HG02943 (cell line): Measurements from ENCODE around the gene TRDMT1.

Experiments
- ATAC-seq: cut with Tn5 transposase; IDR thresholded peaks from one replicate; pipeline ENCODE4 v1.9.1; 2021; ENCODE audit warnings: mild to moderate bottlenecking, low read depth, moderate library complexity; ENCODE audit not compliant: unreplicated experiment

Gene TRDMT1, protein sequence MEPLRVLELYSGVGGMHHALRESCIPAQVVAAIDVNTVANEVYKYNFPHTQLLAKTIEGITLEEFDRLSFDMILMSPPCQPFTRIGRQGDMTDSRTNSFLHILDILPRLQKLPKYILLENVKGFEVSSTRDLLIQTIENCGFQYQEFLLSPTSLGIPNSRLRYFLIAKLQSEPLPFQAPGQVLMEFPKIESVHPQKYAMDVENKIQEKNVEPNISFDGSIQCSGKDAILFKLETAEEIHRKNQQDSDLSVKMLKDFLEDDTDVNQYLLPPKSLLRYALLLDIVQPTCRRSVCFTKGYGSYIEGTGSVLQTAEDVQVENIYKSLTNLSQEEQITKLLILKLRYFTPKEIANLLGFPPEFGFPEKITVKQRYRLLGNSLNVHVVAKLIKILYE

GRCh38 chr10:17200912-17201793 lies at the start of gene TRDMT1:
Gene TRDMT1 (minus strand): TSS chr10:17201672. CDS start chr10:17201634, 38 bp downstream.
- peak; percentile 93 for ATAC-seq

GRCh38 chr10:17250736-17251135 lies 49.3 kb upstream of the TRDMT1 start:
- no peak for ATAC-seq

DNA sequence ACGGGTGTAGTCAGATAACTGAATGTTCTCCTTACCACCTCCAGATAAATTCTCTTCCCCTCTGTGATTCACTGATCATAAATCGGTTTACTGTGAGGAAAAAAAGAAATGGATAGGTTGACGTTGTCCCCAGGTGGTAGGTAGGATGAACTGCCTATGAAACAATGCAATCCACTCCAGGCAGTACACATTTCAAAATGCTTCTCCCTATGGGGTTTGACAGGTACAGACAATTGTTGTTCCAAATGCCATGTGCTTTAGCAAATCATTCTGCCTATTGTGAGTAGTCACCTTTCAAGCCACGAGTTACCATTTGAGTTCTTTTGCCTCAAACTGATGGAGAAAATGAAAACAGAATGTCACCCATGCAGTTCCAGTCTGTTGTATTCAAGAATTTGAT lies 48.3 kb upstream of the TRDMT1 start:
- ATAC-seq, result no peak

- ATAC-seq, result no peak
Measured at GRCh38 chr10:17248964-17249363, 47.5 kb upstream of the TRDMT1 start.

DNA sequence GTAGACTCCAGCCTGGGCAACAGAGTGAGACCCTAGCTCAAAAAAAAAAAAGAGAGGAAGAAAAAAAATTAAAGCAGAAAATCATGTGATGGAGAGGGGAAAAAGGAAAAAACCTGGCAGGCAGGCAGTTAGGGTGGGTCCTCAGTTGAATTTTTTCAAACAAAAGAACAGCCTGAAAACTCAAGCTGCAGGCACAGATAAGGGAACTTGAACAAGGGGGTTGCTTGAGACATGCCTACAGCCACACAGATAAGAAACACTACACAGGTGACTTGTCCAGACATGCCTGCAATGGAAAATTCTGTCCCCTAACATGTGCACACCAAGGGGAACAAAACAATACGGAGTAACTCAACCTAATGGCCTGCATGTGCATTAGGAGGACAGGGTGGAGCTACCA lies 45.7 kb upstream of the TRDMT1 start:
- ATAC-seq, result no peak

DNA sequence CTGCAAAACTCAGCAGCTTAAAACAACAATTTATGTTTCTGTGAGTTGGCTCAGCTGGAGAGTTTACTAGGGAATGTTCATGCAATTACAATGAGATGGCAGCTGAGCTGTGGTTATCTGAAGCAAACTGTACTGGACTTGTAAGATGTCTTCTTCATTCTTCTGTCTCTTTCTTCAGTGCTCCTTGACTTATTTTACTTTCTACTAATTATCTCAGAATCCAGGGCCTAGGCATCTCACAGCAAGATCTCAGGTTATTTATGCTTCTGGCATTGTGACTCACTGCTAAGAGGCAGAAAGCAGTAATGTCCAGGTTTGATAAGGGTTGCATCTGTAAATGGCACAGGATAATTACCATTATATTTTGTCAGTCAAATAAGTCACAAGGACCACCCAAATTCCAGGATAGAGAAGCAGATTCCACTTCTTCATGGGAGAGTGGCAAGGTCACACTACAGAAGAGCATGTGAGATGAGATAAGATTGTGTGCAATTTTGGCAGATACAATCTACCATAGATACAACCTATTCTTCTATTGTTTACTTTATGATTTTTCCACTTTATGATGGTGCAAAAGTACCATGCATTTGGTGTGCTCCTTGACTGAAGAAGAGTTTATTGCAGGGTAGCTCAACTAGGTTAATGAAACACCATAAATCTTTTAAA lies 43.4 kb upstream of the TRDMT1 start:
- ATAC-seq, result no peak

DNA sequence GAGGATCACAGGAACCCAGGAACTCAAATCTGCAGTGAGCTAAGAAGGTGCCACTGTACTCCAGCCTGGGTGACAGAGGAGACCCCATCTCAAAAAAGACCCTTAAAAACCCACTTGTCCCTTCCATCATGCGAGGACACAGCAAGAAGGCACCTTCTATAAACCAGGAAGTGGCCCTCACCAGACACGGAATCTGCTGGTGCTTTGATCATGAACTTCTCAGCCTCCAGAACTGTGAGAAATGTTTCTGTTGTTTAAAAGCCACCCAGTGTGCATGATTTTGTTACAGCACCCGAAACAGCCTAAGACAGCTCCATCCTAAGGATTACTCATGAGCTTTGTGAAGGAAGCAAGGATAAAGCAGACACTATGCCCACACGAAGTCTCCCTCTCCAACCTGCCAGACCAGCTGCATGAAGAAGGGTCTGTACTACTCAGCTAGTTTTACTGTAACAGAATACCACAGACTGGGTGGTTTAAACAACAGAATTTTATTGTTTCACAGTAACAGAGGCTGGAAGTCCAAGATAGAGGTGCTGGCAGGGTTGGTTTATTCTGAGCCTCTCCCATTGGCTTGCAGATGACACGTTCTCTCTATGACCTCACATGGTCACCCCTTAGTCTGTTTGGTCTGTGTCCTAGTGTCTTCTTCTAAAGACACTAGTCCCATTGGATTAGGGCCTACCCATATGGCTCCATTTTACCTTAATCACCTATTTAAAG lies 40.3 kb upstream of the TRDMT1 start:
- ATAC-seq, result no peak

- no peak for ATAC-seq
Measured at GRCh38 chr10:17240616-17241015, 39.1 kb upstream of the TRDMT1 start.

- ATAC-seq, result no peak
Measured at GRCh38 chr10:17240096-17240495, 38.6 kb upstream of the TRDMT1 start.

DNA sequence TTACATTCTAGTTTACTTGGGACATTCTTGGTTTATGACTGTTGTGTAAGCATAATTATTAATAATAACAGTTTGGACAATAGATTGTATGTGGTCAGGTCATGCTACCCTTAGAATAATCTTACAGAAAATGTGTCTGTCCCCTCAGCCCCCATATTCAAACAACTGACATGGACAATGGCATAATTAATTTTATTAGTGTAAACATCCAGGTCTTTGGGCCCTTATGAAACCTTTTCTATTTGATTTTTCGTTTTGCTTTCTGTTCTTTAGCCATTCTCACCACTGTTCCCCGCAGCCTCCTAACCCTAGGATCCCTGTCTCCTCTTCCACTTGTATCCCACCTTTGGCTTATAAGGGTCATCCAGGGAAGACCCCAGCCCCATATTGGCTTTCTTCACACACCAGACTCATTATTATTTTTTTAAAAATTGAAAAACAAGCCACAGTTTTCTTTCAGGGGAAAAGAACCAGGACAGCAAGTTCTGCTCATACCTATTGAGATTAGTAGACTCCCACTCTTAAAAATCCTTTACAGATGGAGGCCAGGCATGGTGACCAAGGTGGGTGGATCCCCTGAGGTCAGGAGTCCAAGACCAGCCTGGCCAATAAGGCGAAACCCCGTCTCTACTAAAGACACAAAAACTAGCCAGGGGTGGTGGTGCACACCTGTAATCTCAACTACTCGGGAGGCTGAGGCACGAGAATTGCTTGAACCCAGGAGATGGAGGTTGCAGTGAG lies 38.0 kb upstream of the TRDMT1 start:
- ATAC-seq, result no peak

GRCh38 chr10:17238445-17239291 lies 37.2 kb upstream of the TRDMT1 start:
- no peak for ATAC-seq

- no peak for ATAC-seq
Measured at GRCh38 chr10:17237915-17238444, 36.5 kb upstream of the TRDMT1 start.

GRCh38 chr10:17237149-17237527 lies 35.7 kb upstream of the TRDMT1 start:
- no peak for ATAC-seq

- ATAC-seq, result no peak
Measured at GRCh38 chr10:17236468-17237148, 35.1 kb upstream of the TRDMT1 start.

- no peak for ATAC-seq
Measured at GRCh38 chr10:17235136-17235535, 33.7 kb upstream of the TRDMT1 start.

DNA sequence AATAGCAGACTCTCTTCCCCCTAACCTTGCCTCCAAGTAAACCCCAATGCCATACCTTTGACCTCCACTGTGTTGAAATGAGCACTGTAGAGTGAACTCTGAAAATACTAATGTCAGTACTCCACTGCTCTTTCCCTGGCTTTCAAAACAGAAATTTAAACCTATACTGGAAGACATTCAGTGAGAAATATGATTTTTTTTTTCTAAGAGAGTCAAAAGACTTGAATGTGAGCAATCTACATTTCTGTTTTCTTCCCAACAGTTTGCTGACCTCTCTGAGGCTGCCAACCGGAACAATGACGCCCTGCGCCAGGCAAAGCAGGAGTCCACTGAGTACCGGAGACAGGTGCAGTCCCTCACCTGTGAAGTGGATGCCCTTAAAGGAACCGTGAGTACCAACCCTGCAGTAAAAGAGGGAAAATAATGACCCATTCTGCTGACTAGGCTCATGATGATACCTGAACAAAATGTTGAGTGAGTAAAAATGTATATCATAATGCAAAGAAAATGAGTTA lies 33.0 kb upstream of the TRDMT1 start:
- ATAC-seq, result no peak

DNA sequence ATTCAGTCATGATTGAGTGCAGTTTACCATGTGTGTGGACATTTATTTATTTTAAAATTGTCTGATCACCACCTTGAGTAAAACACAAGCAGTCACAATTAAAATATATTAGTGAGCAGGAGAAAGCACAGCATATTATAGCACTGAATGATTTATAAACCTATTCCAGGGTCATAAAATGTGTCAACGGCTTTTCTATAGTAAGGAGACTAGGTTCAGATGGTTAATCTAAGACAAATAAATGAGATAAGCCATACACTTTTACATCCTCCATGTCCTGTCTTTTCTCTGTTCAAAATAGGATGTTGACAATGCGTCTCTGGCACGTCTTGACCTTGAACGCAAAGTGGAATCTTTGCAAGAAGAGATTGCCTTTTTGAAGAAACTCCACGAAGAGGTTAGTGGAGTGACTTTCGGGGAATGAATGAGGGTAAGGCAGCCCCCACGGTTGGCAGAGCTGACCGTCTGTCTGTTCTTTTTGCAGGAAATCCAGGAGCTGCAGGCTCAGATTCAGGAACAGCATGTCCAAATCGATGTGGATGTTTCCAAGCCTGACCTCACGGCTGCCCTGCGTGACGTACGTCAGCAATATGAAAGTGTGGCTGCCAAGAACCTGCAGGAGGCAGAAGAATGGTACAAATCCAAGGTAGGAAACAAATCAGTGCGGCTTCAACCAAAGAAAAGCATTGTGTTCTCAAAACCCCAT lies 32.0 kb upstream of the TRDMT1 start:
- no peak for ATAC-seq
